GM23248 (cell line): Measurements from ENCODE around the gene MTHFD2L. TPM values are rescaled to one million over a fixed set of nuclear protein-coding genes. Genes with fewer than 3 reads are reported as not detected.

Experiments used
- DNase-seq: peaks from one replicate; pipeline ENCODE4 v3.0.0-alpha.2; 2015
- H2AFZ ChIP-seq: fragments of 200-600 bp; sonication (generic); 2 replicates; pipeline ENCODE4 v1.6.1; 2016; ENCODE audit warnings: antibody characterized with exemption
- H3F3A ChIP-seq: fragments of 200-600 bp; sonication (generic); 2 replicates; pipeline ENCODE4 v1.6.1; 2016; ENCODE audit warnings: mild to moderate bottlenecking, antibody characterized with exemption, mixed run types; ENCODE audit not compliant: insufficient read depth
- H3K27ac ChIP-seq: fragments of 200-600 bp; sonication (generic); 2 replicates; pipeline ENCODE4 v1.5.1; 2016; ENCODE audit warnings: mild to moderate bottlenecking
- H3K27me3 ChIP-seq: fragments of 200-600 bp; sonication (generic); replicated peaks from 2 replicates; pipeline ENCODE4 v1.6.1; 2016; ENCODE audit warnings: mild to moderate bottlenecking; ENCODE audit not compliant: insufficient read depth
- H3K36me3 ChIP-seq: fragments of 200-600 bp; sonication (generic); 2 replicates; pipeline ENCODE4 v1.6.1; 2016; ENCODE audit warnings: low read depth, mild to moderate bottlenecking
- H3K4me1 ChIP-seq: fragments of 200-600 bp; sonication (generic); 2 replicates; pipeline ENCODE4 v1.6.1; 2016; ENCODE audit warnings: mild to moderate bottlenecking; ENCODE audit not compliant: insufficient read depth
- H3K4me2 ChIP-seq: fragments of 200-600 bp; sonication (generic); one replicate; pipeline ENCODE4 v1.6.1; 2016; ENCODE audit warnings: mild to moderate bottlenecking; ENCODE audit not compliant: unreplicated experiment
- H3K4me3 ChIP-seq: fragments of 200-600 bp; sonication (generic); 2 replicates; pipeline ENCODE4 v1.5.1; 2016; ENCODE audit warnings: mild to moderate bottlenecking
- H3K79me2 ChIP-seq: fragments of 200-600 bp; sonication (generic); 2 replicates; pipeline ENCODE4 v1.6.1; 2016; ENCODE audit warnings: mild to moderate bottlenecking; ENCODE audit not compliant: insufficient read depth
- H3K9ac ChIP-seq: fragments of 200-600 bp; sonication (generic); 2 replicates; pipeline ENCODE4 v1.6.1; 2016; ENCODE audit warnings: mild to moderate bottlenecking
- H3K9me2 ChIP-seq: fragments of 200-600 bp; sonication (generic); 2 replicates; pipeline ENCODE4 v1.6.1; 2016; ENCODE audit warnings: mixed run types, mild to moderate bottlenecking, moderate library complexity; ENCODE audit not compliant: insufficient read depth
- H3K9me3 ChIP-seq: fragments of 200-600 bp; sonication (generic); one replicate; pipeline ENCODE4 v1.6.1; 2017; ENCODE audit warnings: low read depth
- H4K20me1 ChIP-seq: fragments of 200-600 bp; sonication (generic); 2 replicates; pipeline ENCODE4 v1.6.0; 2016; ENCODE audit not compliant: insufficient read depth
- EZH2 ChIP-seq: fragments of 200-600 bp; sonication (generic); IDR thresholded peaks from 2 replicates; pipeline ENCODE4 v1.6.1; 2018; ENCODE audit warnings: antibody characterized with exemption, mild to moderate bottlenecking; ENCODE audit not compliant: insufficient read depth, poor library complexity, severe bottlenecking
- EZH2phosphoT487 ChIP-seq: fragments of 200-600 bp; sonication (generic); IDR thresholded peaks from 2 replicates; pipeline ENCODE4 v1.6.1; 2018; ENCODE audit warnings: antibody characterized with exemption, moderate library complexity, mild to moderate bottlenecking, low read depth; ENCODE audit not compliant: insufficient read depth
- WGBS, 2 experiments: methylation state at CpG; one replicate each; pipeline ENCODE4 v1.1.6; 2015 to 2017; ENCODE audit warnings: low lambda C conversion rate in 2 of 2, low coverage in 1 of 2; ENCODE audit errors: missing lambda C conversion rate in 2 of 2; 5-methylcytosine and 5-hydroxymethylcytosine counted together
- in situ Hi-C: fragments of 300-500 bp; cut with MboI; formaldehyde crosslinking; loops from 2 replicates; pipeline ENCODE4 v1.15.0; 2020
- polyA plus RNA-seq: library from polyadenylated mRNA; unstranded; fragments of >200 nt; fragmentation: Nextera tagmentation; extraction: Ambion mirVana; gene quantifications from 2 replicates; pipeline ENCODE4 v1.2.1, GENCODE V29; 2016
- total RNA-seq: library from RNA; depleted of rRNA; stranded (reverse); fragments of >200 nt; shearing (Covaris generic); gene quantifications from 2 replicates; pipeline ENCODE4 v1.2.3, GENCODE V29; 2014

Gene MTHFD2L
- total and polyA plus RNA-seq, 2 experiments from 2014 or later = 6.3 to 7.9 TPM

DNA sequence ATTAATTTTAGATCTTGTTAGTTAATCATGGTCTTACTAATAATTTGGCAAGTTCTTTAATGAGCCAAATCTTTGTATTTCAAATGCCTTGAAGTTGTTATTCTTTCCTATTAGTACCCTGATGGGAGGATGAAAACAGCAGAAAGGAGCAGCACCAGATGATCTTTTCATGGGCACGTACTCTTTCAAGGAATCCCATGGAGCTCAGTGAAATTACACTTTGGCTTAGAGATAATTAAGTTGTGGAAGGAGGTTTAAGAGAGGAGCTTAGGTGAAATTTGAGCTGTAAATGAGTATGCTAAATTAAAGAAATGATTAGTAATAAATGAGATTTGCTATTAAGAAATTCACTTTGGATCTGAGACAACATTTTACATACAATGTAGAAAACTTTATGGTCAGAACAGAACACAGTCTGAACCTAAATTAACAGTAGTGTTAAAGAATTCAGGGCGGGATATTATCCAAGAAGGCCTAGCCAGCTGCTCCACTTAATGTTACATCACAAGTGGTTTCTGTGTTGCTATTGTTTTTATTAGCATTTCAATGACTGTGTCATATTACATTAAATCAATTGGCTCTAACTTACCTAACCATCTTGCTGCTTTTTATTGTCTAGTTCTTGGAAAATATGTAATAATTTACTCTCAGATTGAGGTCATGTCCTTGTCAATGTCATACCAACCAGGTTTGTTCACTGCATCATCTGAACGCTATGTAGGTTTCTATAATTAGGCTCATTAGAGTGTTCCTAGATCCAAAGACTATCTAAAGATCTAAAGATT is 3.9 kb downstream of the MTHFD2L start:
- DNase-seq = peak; percentile 5
- Histone ChIP-seq H3K4me1 (peaks cover 18% of the 10 kb centered on the region), H3K36me3 (peaks cover 15% of the 10 kb centered on the region; the same call in 1 of the 2 replicates), H3K27me3 (no peaks in the 10 kb centered on the region), H2AFZ (no peak overlapping the region), H3K79me2 (peaks cover 33% of the 10 kb centered on the region), H4K20me1 (no peaks in the 10 kb centered on the region), H3K9me3 (no peaks in the 10 kb centered on the region), H3K4me3 (no peak overlapping the region), H3F3A (peaks cover 15% of the 10 kb centered on the region), H3K27ac (no peak overlapping the region), H3K9ac (no peak overlapping the region), H3K4me2 (no peak overlapping the region), H3K9me2 (no peaks in the 10 kb centered on the region)
- TF ChIP-seq EZH2phosphoT487 (no peak), EZH2 (no peak)
- in situ Hi-C loops = no loop called here
- WGBS, 2 experiments = 86 to 90% methylated on average over 3 of the region's 3 CpGs

DNA sequence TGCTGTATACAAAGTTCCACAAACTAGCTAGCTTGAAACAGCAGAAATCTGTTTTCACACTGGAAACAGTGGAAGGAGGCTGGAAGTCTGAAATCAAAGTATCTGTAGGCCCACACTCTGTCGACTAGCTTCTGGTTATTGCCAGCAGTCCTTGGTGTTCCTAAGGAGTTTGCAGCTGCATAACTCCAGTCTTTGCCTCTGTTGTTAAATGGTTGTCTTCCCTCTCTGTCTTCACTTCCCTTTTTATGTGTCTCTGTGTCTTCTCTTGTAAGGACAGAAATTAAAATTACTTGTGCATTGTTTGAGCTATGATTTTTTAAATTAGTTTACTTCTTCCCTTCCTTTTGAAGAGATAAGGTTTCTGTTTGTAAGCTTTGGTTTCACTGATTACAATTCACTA is 8.2 kb downstream of the MTHFD2L start:
- Histone ChIP-seq H3K9ac (no peak overlapping the region), H3K27me3 (no peaks in the 10 kb centered on the region), H3F3A (no peaks in the 10 kb centered on the region), H3K36me3 (0 out of 2 replicates have a peak, but pooled peaks cover 11% of the 10 kb centered on the region), H3K4me3 (no peak overlapping the region), H3K27ac (no peak overlapping the region), H3K9me2 (no peaks in the 10 kb centered on the region), H2AFZ (no peak overlapping the region), H4K20me1 (no peaks in the 10 kb centered on the region), H3K4me2 (no peak overlapping the region), H3K9me3 (no peaks in the 10 kb centered on the region), H3K4me1 (no peaks in the 10 kb centered on the region; the same call in 1 of the 2 replicates), H3K79me2 (0 out of 2 replicates have a peak, but pooled peaks cover 4% of the 10 kb centered on the region)
- TF ChIP-seq EZH2 (no peak), EZH2phosphoT487 (no peak)
- no peak for DNase-seq
- whole genome bisulfite sequencing, 2 experiments = 94 to 100% methylated on average over 1 of the region's 1 CpG
- in situ Hi-C loops = no loop called here

DNA sequence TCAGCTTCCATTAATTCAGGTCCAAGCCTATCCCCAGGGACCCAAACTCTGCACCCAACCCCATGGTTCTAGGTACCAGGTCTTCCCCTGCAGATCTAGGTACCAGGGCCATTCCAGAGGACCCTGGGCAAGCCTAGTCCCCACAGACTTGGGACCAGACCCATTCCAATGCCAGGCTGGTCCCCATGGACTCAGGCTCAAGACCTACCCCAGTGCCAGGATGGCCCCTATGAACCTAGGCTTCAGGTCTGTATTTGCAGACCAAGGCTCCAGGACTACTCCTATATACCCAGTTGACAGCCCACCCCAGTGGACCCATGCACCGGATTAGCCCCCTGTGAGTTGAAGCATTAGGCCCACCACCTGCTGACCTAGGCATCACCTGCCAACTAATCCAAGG is 8.9 kb downstream of the MTHFD2L start:
- no peaks in the 10 kb centered on the region; the same call in 1 of the 2 replicates for H3K4me1 ChIP-seq

DNA sequence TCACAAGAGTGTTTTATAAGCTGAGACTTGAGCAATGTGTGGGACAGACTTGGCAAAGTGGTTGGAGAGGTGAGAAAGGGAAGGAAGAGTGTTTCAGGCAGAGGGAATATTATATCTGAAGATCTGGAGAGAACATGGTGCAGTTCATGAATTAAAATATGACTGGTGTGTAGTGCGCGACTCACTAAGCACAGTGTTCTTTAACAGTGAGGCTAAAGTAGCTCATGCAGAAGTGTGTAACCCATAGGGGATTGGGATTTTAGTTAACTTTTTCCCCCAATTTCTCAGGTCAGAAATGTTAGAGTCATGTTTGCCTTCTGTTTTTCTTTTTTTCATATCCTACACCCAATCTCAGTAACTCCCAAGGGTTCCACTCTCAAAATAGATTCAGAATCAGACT is 9.7 kb downstream of the MTHFD2L start:
- no peaks in the 10 kb centered on the region for H3F3A ChIP-seq
- H2AFZ ChIP-seq = no peak overlapping the region
- H4K20me1 ChIP-seq = no peaks in the 10 kb centered on the region
- in situ Hi-C loops = no loop called here
- no peaks in the 10 kb centered on the region for H3K27me3 ChIP-seq
- no peak overlapping the region for H3K27ac ChIP-seq
- H3K79me2 ChIP-seq = 0 out of 2 replicates have a peak, but pooled peaks cover 3% of the 10 kb centered on the region
- TF ChIP-seq EZH2 (no peak), EZH2phosphoT487 (no peak)
- H3K9ac ChIP-seq = no peak overlapping the region
- H3K9me3 ChIP-seq = no peaks in the 10 kb centered on the region
- H3K36me3 ChIP-seq = no peaks in the 10 kb centered on the region
- H3K9me2 ChIP-seq = no peaks in the 10 kb centered on the region
- DNase-seq = no peak
- H3K4me2 ChIP-seq = no peak overlapping the region
- no peak overlapping the region for H3K4me3 ChIP-seq
- WGBS, 2 experiments = 97 to 98% methylated on average over 2 of the region's 2 CpGs
- no peaks in the 10 kb centered on the region for H3K4me1 ChIP-seq

More for the DNA sequence above, 8.9 kb downstream of the MTHFD2L start:
- H3K27ac ChIP-seq = no peak overlapping the region
- in situ Hi-C loops = no loop called here
- 0 out of 2 replicates have a peak, but pooled peaks cover 3% of the 10 kb centered on the region for H3K79me2 ChIP-seq
- H3K4me3 ChIP-seq = no peak overlapping the region
- H3K4me2 ChIP-seq = no peak overlapping the region
- H4K20me1 ChIP-seq = no peaks in the 10 kb centered on the region
- H2AFZ ChIP-seq = no peak overlapping the region
- 0 out of 2 replicates have a peak, but pooled peaks cover 5% of the 10 kb centered on the region for H3K36me3 ChIP-seq
- H3F3A ChIP-seq = no peaks in the 10 kb centered on the region
- no peaks in the 10 kb centered on the region for H3K27me3 ChIP-seq
- 93 to 100% methylated on average over 1 of the region's 1 CpG for WGBS, 2 experiments
- no peaks in the 10 kb centered on the region for H3K9me3 ChIP-seq
- no peaks in the 10 kb centered on the region for H3K9me2 ChIP-seq
- TF ChIP-seq EZH2 = no peak
- no peak for TF ChIP-seq EZH2phosphoT487
- DNase-seq = no peak
- H3K9ac ChIP-seq = no peak overlapping the region
